ENCODE measurements around the gene MTMR3.

The MTMR3 gene

GRCh38 chr22:29917052-29917902 is 34.3 kb downstream of the MTMR3 start:
- DNase-seq, result no peak

GRCh38 chr22:29925402-29925801 is 42.4 kb downstream of the MTMR3 start:
- DNase-seq, result no peak

GRCh38 chr22:29926057-29926456 is 43.1 kb downstream of the MTMR3 start:
- no peak for DNase-seq

- DNase-seq, result peak; percentile 41
Observed at GRCh38 chr22:29932136-29932535, 49.2 kb downstream of the MTMR3 start.

- DNase-seq, result no peak
Observed at GRCh38 chr22:29933619-29934018, 50.6 kb downstream of the MTMR3 start.

- DNase-seq, result no peak
Observed at GRCh38 chr22:29934596-29934995, 51.6 kb downstream of the MTMR3 start.

GRCh38 chr22:29936186-29936585 is 53.2 kb downstream of the MTMR3 start:
- DNase-seq, result no peak

GRCh38 chr22:29937940-29938693 is 55.1 kb downstream of the MTMR3 start:
- DNase-seq, result peak; percentile 76

- DNase-seq, result no peak
Observed at GRCh38 chr22:29940526-29940925, 57.6 kb downstream of the MTMR3 start.

- DNase-seq, result no peak
Observed at GRCh38 chr22:29944339-29944738, 61.4 kb downstream of the MTMR3 start.

- DNase-seq, result no peak
Observed at GRCh38 chr22:29945435-29945834, 62.5 kb downstream of the MTMR3 start.

- DNase-seq, result peak; percentile 41
Observed at GRCh38 chr22:29946220-29946619, 63.2 kb downstream of the MTMR3 start.

GRCh38 chr22:29947410-29948384 is 64.7 kb downstream of the MTMR3 start:
- DNase-seq, result no peak

- no peak for DNase-seq
Observed at GRCh38 chr22:29948385-29948769, 65.4 kb downstream of the MTMR3 start.

GRCh38 chr22:29949872-29950271 is 66.9 kb downstream of the MTMR3 start:
- no peak for DNase-seq

GRCh38 chr22:29951791-29952413 is 68.9 kb downstream of the MTMR3 start:
- peak; percentile 98 for DNase-seq

- peak; percentile 68 for DNase-seq
Observed at GRCh38 chr22:29954203-29954855, 71.4 kb downstream of the MTMR3 start.

GRCh38 chr22:29956680-29957079 is 73.7 kb downstream of the MTMR3 start:
- no peak for DNase-seq

GRCh38 chr22:29958170-29958569 is 75.2 kb downstream of the MTMR3 start:
- no peak for DNase-seq

GRCh38 chr22:29964776-29965175 is 81.8 kb downstream of the MTMR3 start:
- no peak for DNase-seq

- no peak for DNase-seq
Observed at GRCh38 chr22:29967461-29967860, 84.5 kb downstream of the MTMR3 start.

- DNase-seq, result no peak
Observed at GRCh38 chr22:29971607-29972006, 88.6 kb downstream of the MTMR3 start.
